GM18511 (cell line): ENCODE measurements around the gene SERPINA4.
A peak's percentile ranks its signal among the peaks of the same experiment; 100 is the strongest.

Experiments used
- ATAC-seq: cut with Tn5 transposase; IDR thresholded peaks from one replicate; pipeline ENCODE4 v1.9.1; 2021; ENCODE audit warnings: mild to moderate bottlenecking, moderate library complexity; ENCODE audit not compliant: unreplicated experiment

SERPINA4 gene

GRCh38 chr14:94542111-94542810 is 19.0 kb upstream of the SERPINA4 start:
- ATAC-seq: no peak

- no peak for ATAC-seq
Measured at GRCh38 chr14:94542811-94543440, 18.3 kb upstream of the SERPINA4 start.

- ATAC-seq: no peak
Measured at GRCh38 chr14:94543449-94544124, 17.7 kb upstream of the SERPINA4 start.

GRCh38 chr14:94544726-94545125 is 16.5 kb upstream of the SERPINA4 start:
- no peak for ATAC-seq

GRCh38 chr14:94545131-94545841 is 16.0 kb upstream of the SERPINA4 start:
- ATAC-seq: no peak

- no peak for ATAC-seq
Measured at GRCh38 chr14:94547151-94547680, 14.0 kb upstream of the SERPINA4 start.

- no peak for ATAC-seq
Measured at GRCh38 chr14:94547726-94548125, 13.5 kb upstream of the SERPINA4 start.

- ATAC-seq: no peak
Measured at GRCh38 chr14:94548131-94548998, 12.9 kb upstream of the SERPINA4 start.

- ATAC-seq: peak; percentile 69
Measured at GRCh38 chr14:94548999-94549985, 11.9 kb upstream of the SERPINA4 start.

GRCh38 chr14:94550041-94550440 is 11.2 kb upstream of the SERPINA4 start:
- no peak for ATAC-seq

GRCh38 chr14:94555991-94556390 is 5.3 kb upstream of the SERPINA4 start:
- no peak for ATAC-seq

- ATAC-seq: no peak
Measured at GRCh38 chr14:94557327-94557726, 3.9 kb upstream of the SERPINA4 start.

GRCh38 chr14:94558842-94559241 is 2.4 kb upstream of the SERPINA4 start:
- no peak for ATAC-seq

- ATAC-seq: no peak
Measured at GRCh38 chr14:94559638-94560290, 1.5 kb upstream of the SERPINA4 start.

GRCh38 chr14:94560291-94560665 is 964 bp upstream of the SERPINA4 start:
- no peak for ATAC-seq

GRCh38 chr14:94561656-94562010 is 391 bp downstream of the SERPINA4 start:
- no peak for ATAC-seq

GRCh38 chr14:94562022-94562421 is 780 bp downstream of the SERPINA4 start:
- ATAC-seq: no peak

GRCh38 chr14:94562941-94563883 is 2.0 kb downstream of the SERPINA4 start:
- no peak for ATAC-seq
